OCI-LY1 (cell line): ENCODE data around the gene FDXR.

Source experiments
- H2AFZ ChIP-seq: fragments of 200-600 bp; sonication (generic), shearing (Covaris generic); 2 replicates; pipeline ENCODE4 v1.6.0; 2014; ENCODE audit warnings: antibody characterized with exemption, mild to moderate bottlenecking, low read length
- H3F3A ChIP-seq: fragments of 200-600 bp; sonication (generic), shearing (Covaris generic); 2 replicates; pipeline ENCODE4 v1.6.0; 2014; ENCODE audit warnings: mild to moderate bottlenecking, antibody characterized with exemption, low read length, moderate library complexity; ENCODE audit not compliant: insufficient read depth
- H3K27ac ChIP-seq: fragments of 200-600 bp; sonication (generic); 2 replicates; pipeline ENCODE4 v1.5.1; 2014; ENCODE audit warnings: low read length, mixed run types, mild to moderate bottlenecking, low read depth; ENCODE audit not compliant: poor library complexity, severe bottlenecking
- H3K27me3 ChIP-seq: fragments of 200-600 bp; sonication (generic); 2 replicates; pipeline ENCODE4 v1.6.0; 2014; ENCODE audit warnings: antibody characterized with exemption, mild to moderate bottlenecking, low read length, moderate library complexity; ENCODE audit not compliant: insufficient read depth
- H3K36me3 ChIP-seq: fragments of 200-600 bp; sonication (generic); 2 replicates; pipeline ENCODE4 v1.6.1; 2014; ENCODE audit warnings: mild to moderate bottlenecking, antibody characterized with exemption, low read length, moderate library complexity, mixed read lengths; ENCODE audit not compliant: insufficient read depth
- H3K4me1 ChIP-seq: fragments of 200-600 bp; sonication (generic); 2 replicates; pipeline ENCODE4 v1.5.1; 2014; ENCODE audit warnings: mild to moderate bottlenecking, low read length, moderate library complexity; ENCODE audit not compliant: insufficient read depth, severe bottlenecking
- H3K4me2 ChIP-seq: fragments of 200-600 bp; sonication (generic), shearing (Covaris generic); 2 replicates; pipeline ENCODE4 v1.6.1; 2014; ENCODE audit warnings: low read length
- H3K4me3 ChIP-seq: fragments of 200-600 bp; sonication (generic); 2 replicates; pipeline ENCODE4 v1.5.1; 2014; ENCODE audit warnings: low read length, low read depth, mild to moderate bottlenecking, mixed read lengths; ENCODE audit not compliant: poor library complexity, severe bottlenecking
- H3K79me2 ChIP-seq: fragments of 200-600 bp; shearing (Covaris generic); 2 replicates; pipeline ENCODE4 v1.6.1; 2016; ENCODE audit warnings: mixed run types, low read length, mixed read lengths; ENCODE audit not compliant: insufficient read depth
- H3K9ac ChIP-seq: fragments of 200-600 bp; sonication (generic), shearing (Covaris generic); 2 replicates; pipeline ENCODE4 v1.6.1; 2014; ENCODE audit warnings: mild to moderate bottlenecking, low read length, mixed read lengths
- H3K9me2 ChIP-seq: fragments of 200-600 bp; sonication (generic), shearing (Covaris generic); 2 replicates; pipeline ENCODE4 v1.6.1; 2014; ENCODE audit warnings: low read depth, mild to moderate bottlenecking, low read length, mixed read lengths
- H3K9me3 ChIP-seq: fragments of 200-600 bp; shearing (Covaris generic); 2 replicates; pipeline ENCODE4 v1.6.1; 2014; ENCODE audit warnings: low read length, mixed read lengths
- H4K20me1 ChIP-seq: fragments of 200-600 bp; sonication (generic), shearing (Covaris generic); 2 replicates; pipeline ENCODE4 v1.6.0; 2016; ENCODE audit warnings: mild to moderate bottlenecking, low read length; ENCODE audit not compliant: insufficient read depth
- EZH2 ChIP-seq: fragments of 200-600 bp; sonication (generic), shearing (Covaris generic); IDR thresholded peaks from 2 replicates; pipeline ENCODE4 v1.8.0; 2017; ENCODE audit warnings: borderline replicate concordance, mixed run types, mild to moderate bottlenecking, antibody characterized with exemption, low read length, moderate library complexity, mixed read lengths
- TF ChIP-seq, protein P1 (sequence below): fragments of 200-600 bp; sonication (generic), shearing (Covaris generic); IDR thresholded peaks from 2 replicates; pipeline ENCODE4 v1.5.1; 2017; ENCODE audit warnings: mild to moderate bottlenecking, antibody characterized with exemption, low read length, moderate library complexity, mixed read lengths

FDXR gene

DNA sequence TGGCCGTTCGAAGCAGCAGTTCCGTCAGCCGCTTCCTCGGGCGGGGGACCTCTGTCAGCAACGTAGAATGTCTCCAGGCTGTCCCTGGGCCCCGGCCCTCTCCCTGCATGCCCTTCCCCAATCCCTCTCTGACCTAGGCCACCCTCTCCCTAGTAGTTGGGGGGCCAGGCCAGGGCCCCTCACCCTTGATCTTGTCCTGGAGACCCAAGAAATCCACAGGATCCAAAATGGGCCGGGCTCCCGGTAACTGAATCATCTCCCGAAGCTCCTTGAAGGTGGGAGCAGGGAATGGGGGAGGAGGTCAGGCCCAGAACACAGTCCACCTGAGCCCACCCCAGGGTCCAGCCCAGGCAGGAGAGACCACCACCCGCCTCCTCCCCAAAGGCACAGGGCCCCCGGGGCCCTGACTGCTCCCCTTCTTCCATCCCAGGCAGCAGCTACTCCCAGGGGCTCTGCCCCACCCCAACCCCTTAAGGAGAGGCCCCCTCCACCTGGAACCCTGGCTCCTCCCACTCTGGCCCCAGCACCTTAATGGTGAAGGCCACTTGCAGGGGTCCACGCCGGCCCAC, 8.4 kb downstream of the FDXR start:
- Histone ChIP-seq H3K9ac (no peak overlapping the region), H3K27me3 (no peaks in the 10 kb centered on the region; the same call in 1 of the 2 replicates), H2AFZ (no peak overlapping the region), H3K27ac (no peak overlapping the region), H4K20me1 (no peaks in the 10 kb centered on the region), H3K4me3 (no peak overlapping the region), H3K79me2 (no peaks in the 10 kb centered on the region), H3K9me3 (no peaks in the 10 kb centered on the region), H3F3A (no peaks in the 10 kb centered on the region), H3K9me2 (no peaks in the 10 kb centered on the region), H3K4me2 (no peak overlapping the region), H3K36me3 (no peaks in the 10 kb centered on the region), H3K4me1 (peaks cover 7% of the 10 kb centered on the region)
- TF ChIP-seq, protein P1, sequence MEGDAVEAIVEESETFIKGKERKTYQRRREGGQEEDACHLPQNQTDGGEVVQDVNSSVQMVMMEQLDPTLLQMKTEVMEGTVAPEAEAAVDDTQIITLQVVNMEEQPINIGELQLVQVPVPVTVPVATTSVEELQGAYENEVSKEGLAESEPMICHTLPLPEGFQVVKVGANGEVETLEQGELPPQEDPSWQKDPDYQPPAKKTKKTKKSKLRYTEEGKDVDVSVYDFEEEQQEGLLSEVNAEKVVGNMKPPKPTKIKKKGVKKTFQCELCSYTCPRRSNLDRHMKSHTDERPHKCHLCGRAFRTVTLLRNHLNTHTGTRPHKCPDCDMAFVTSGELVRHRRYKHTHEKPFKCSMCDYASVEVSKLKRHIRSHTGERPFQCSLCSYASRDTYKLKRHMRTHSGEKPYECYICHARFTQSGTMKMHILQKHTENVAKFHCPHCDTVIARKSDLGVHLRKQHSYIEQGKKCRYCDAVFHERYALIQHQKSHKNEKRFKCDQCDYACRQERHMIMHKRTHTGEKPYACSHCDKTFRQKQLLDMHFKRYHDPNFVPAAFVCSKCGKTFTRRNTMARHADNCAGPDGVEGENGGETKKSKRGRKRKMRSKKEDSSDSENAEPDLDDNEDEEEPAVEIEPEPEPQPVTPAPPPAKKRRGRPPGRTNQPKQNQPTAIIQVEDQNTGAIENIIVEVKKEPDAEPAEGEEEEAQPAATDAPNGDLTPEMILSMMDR: no peak
- TF ChIP-seq EZH2: no peak

DNA sequence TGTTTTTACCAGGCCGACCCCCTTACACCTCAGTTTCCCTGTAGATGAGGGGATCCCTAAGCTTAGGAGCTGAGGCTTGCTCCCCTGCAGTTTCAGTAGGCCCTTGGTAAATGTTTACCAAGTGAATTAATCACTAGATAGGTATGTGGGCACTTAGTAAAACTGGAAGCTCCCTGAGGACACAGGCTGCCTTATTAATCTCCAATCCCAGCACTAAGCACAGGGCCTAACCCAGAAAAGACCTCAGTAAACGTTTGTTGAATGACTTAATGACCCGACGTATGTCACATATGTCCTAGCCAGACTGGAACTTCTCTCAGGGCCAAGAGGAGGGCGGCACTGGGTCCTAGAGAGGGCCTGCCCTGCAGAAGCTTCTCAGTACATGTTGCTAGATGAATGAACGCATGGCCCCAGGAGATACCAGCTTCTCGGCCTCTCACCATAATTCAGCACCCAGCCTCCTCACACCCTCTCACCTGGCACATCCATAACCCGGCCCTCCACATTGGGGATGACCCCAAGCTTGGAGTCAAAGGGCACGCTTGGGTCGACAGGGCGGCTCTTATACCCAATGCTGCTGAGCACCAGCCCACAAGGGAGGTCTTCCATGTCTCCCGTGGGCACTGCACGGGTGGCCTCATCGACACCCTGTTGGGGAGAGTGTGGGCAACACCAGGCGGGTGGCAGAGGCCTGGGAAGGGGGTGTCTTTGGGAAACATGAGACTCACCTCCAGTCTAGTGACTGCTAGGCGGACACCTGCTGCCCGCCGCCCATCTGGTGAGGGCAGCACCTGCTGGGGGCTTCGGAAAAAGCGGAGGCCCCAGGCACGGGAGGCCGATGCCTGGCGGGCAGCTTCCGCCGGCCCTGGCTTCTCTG, 9.1 kb downstream of the FDXR start:
- H2AFZ ChIP-seq: no peak overlapping the region
- H3K36me3 ChIP-seq: no peaks in the 10 kb centered on the region
- H3K9me3 ChIP-seq: no peaks in the 10 kb centered on the region
- no peak overlapping the region for H3K4me2 ChIP-seq
- H3K27me3 ChIP-seq: peaks cover 4% of the 10 kb centered on the region; the same call in 1 of the 2 replicates
- no peaks in the 10 kb centered on the region for H4K20me1 ChIP-seq
- H3F3A ChIP-seq: no peaks in the 10 kb centered on the region
- no peaks in the 10 kb centered on the region for H3K9me2 ChIP-seq
- no peak overlapping the region for H3K27ac ChIP-seq
- no peak overlapping the region for H3K9ac ChIP-seq
- no peaks in the 10 kb centered on the region for H3K79me2 ChIP-seq
- no peak for TF ChIP-seq EZH2
- TF ChIP-seq, protein P1: no peak
- no peak overlapping the region for H3K4me3 ChIP-seq
- H3K4me1 ChIP-seq: peaks cover 7% of the 10 kb centered on the region

DNA sequence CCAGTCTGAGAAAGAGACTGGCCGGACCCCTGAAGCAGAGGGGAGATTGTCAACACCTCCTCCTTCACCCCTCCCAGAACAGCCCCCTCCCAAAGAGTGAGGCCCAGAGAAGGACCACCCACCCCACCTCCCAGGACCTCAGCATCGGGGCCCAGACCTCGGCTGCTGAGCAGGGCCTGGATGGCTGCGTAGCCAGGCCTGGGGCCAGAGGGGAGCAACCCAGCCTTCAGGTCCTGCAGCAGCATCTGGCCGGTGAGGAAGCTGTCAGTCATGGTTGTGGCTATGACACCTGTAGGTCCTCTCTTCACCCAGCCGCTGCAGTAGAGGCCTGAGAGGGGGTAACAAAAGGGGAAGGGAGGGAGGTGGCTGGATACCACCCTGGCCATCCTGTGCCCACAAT, 9.9 kb downstream of the FDXR start:
- no peak overlapping the region for H2AFZ ChIP-seq
- H3K9me3 ChIP-seq: no peaks in the 10 kb centered on the region
- no peaks in the 10 kb centered on the region for H3K79me2 ChIP-seq
- H3K4me2 ChIP-seq: no peak overlapping the region
- no peak overlapping the region for H3K27ac ChIP-seq
- no peaks in the 10 kb centered on the region for H3F3A ChIP-seq
- no peaks in the 10 kb centered on the region for H3K9me2 ChIP-seq
- H4K20me1 ChIP-seq: no peaks in the 10 kb centered on the region
- no peak overlapping the region for H3K4me3 ChIP-seq
- peaks cover 7% of the 10 kb centered on the region for H3K4me1 ChIP-seq
- no peak overlapping the region for H3K9ac ChIP-seq
- H3K36me3 ChIP-seq: no peaks in the 10 kb centered on the region
- TF ChIP-seq, protein P1: no peak
- no peak for TF ChIP-seq EZH2
- peaks cover 4% of the 10 kb centered on the region; the same call in 1 of the 2 replicates for H3K27me3 ChIP-seq
